ENCODE data around the gene GSAP.
"Not testable (repeated sequence)": the region's sequence is repeated elsewhere in the genome, so short reads cannot be mapped to it uniquely, and the experiment has no call there.

The GSAP gene

DNA sequence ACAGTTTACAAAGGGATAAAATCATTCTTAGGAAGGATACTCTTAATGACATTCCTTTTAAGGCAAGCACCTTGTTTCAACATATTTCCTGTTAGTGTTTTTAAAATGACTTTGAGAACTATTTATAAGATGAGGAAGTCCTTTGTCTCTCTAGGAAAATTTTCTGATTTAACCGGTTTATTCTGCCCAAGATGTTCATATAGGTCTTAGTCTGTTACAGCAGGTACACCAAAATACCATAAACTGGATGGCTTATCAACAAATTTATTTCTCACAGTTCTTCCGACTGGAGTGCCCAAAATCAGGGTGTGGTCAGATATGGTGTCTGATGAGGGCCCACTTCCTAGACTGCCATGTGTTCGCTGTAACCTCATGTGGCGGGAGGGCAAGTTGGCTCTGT lies 77.9 kb downstream of the GSAP start:
- Histone ChIP-seq H3K9me2 (ENCODE audit: low read depth, low read length) (no peaks in the 10 kb centered on the region), H3K9ac (ENCODE audit: low read length) (no peak overlapping the region), H2AFZ (ENCODE audit: low read length) (no peak overlapping the region), H3K4me3 (ENCODE audit: low read depth, low read length, poor library complexity, severe bottlenecking) (no peak overlapping the region), H3K4me2 (ENCODE audit: low read length) (no peak overlapping the region), H3K9me3 (ENCODE audit: low read length) (no peaks in the 10 kb centered on the region), H3F3A (ENCODE audit: insufficient read depth, low read length) (no peaks in the 10 kb centered on the region), H3K79me2 (ENCODE audit: insufficient read depth, low read length) (no peaks in the 10 kb centered on the region), H4K20me1 (ENCODE audit: insufficient read depth, low read length) (no peaks in the 10 kb centered on the region), H3K36me3 (ENCODE audit: insufficient read depth, low read length) (no peaks in the 10 kb centered on the region), H3K4me1 (ENCODE audit: insufficient read depth, low read length, severe bottlenecking) (peaks cover 5% of the 10 kb centered on the region), H3K27me3 (ENCODE audit: insufficient read depth, low read length) (peaks cover 10% of the 10 kb centered on the region; the same call in 1 of the 2 replicates), H3K27ac (ENCODE audit: low read depth, low read length, poor library complexity, severe bottlenecking) (no peak overlapping the region)
- TF ChIP-seq, protein P1, sequence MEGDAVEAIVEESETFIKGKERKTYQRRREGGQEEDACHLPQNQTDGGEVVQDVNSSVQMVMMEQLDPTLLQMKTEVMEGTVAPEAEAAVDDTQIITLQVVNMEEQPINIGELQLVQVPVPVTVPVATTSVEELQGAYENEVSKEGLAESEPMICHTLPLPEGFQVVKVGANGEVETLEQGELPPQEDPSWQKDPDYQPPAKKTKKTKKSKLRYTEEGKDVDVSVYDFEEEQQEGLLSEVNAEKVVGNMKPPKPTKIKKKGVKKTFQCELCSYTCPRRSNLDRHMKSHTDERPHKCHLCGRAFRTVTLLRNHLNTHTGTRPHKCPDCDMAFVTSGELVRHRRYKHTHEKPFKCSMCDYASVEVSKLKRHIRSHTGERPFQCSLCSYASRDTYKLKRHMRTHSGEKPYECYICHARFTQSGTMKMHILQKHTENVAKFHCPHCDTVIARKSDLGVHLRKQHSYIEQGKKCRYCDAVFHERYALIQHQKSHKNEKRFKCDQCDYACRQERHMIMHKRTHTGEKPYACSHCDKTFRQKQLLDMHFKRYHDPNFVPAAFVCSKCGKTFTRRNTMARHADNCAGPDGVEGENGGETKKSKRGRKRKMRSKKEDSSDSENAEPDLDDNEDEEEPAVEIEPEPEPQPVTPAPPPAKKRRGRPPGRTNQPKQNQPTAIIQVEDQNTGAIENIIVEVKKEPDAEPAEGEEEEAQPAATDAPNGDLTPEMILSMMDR (IDR thresholded peaks at IDR 0.05; ENCODE audit: low read length), result no peak
- TF ChIP-seq EZH2 (IDR thresholded peaks at IDR 0.05; ENCODE audit: borderline replicate concordance, low read length), result no peak

DNA sequence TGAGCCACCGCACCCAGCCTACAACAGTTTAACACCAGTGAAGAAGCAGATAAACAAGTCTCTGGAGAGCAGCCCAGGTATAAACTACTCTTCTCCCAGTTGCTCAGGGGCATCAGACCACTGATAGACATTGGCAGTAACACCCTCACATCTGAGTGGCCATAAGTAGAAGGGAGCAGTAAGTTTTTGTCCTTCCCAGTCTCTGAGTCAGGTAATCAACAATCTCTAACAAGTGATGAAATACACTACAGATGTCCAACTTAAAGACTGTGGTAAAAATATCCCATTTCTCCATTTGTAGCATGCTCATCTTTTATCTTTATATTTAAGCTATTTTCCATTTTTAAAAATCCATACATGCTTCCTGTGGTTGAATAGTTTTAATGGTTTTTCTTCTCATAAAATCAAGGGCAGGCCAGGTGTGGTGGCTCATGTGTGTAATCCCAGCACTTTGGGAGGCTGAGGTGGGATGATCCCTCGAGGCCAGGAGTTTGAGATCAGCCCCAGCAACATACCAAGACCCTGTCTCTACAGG lies 78.6 kb downstream of the GSAP start:
- TF ChIP-seq EZH2 (IDR thresholded peaks at IDR 0.05; ENCODE audit: borderline replicate concordance, low read length), result no peak
- TF ChIP-seq, protein P1 (IDR thresholded peaks at IDR 0.05; ENCODE audit: low read length), result no peak
- no peak overlapping the region for H3K27ac ChIP-seq (ENCODE audit: low read depth, low read length, poor library complexity, severe bottlenecking)
- H3F3A ChIP-seq (ENCODE audit: insufficient read depth, low read length), result no peaks in the 10 kb centered on the region
- H2AFZ ChIP-seq (ENCODE audit: low read length), result no peak overlapping the region
- H4K20me1 ChIP-seq (ENCODE audit: insufficient read depth, low read length), result no peaks in the 10 kb centered on the region
- peaks cover 10% of the 10 kb centered on the region; the same call in 1 of the 2 replicates for H3K27me3 ChIP-seq (ENCODE audit: insufficient read depth, low read length)
- H3K36me3 ChIP-seq (ENCODE audit: insufficient read depth, low read length), result no peaks in the 10 kb centered on the region
- peaks cover 5% of the 10 kb centered on the region for H3K4me1 ChIP-seq (ENCODE audit: insufficient read depth, low read length, severe bottlenecking)
- no peaks in the 10 kb centered on the region for H3K9me2 ChIP-seq (ENCODE audit: low read depth, low read length)
- H3K4me2 ChIP-seq (ENCODE audit: low read length), result no peak overlapping the region
- no peaks in the 10 kb centered on the region for H3K79me2 ChIP-seq (ENCODE audit: insufficient read depth, low read length)
- H3K4me3 ChIP-seq (ENCODE audit: low read depth, low read length, poor library complexity, severe bottlenecking), result no peak overlapping the region
- H3K9me3 ChIP-seq (ENCODE audit: low read length), result no peaks in the 10 kb centered on the region
- no peak overlapping the region for H3K9ac ChIP-seq (ENCODE audit: low read length)

DNA sequence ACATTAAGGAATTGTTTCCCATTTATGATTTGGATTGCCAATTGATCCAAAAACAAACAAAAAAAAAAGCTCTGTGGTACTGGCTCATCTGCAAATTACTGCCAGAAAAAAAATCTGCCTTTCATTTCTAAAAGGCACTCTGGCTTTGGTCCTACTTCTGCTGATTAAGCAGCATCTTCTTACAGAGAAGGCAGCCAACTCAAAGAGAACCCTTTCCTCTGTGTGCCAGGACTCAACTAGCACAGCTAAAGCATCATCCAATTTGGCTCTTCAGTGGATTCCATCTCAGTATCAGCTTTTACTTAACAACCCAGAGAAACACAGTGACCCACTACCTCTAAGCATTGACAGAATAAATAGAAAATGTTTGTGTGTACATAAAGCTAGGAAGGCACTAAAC lies 80.6 kb downstream of the GSAP start:
- Histone ChIP-seq H3K79me2 (ENCODE audit: insufficient read depth, low read length) (no peaks in the 10 kb centered on the region), H3K4me3 (ENCODE audit: low read depth, low read length, poor library complexity, severe bottlenecking) (no peak overlapping the region), H3K4me2 (ENCODE audit: low read length) (no peak overlapping the region), H3K27ac (ENCODE audit: low read depth, low read length, poor library complexity, severe bottlenecking) (no peak overlapping the region), H4K20me1 (ENCODE audit: insufficient read depth, low read length) (no peaks in the 10 kb centered on the region), H3F3A (ENCODE audit: insufficient read depth, low read length) (no peaks in the 10 kb centered on the region), H3K9me2 (ENCODE audit: low read depth, low read length) (no peaks in the 10 kb centered on the region), H3K4me1 (ENCODE audit: insufficient read depth, low read length, severe bottlenecking) (peaks cover 23% of the 10 kb centered on the region), H3K27me3 (ENCODE audit: insufficient read depth, low read length) (peaks cover 10% of the 10 kb centered on the region; the same call in 1 of the 2 replicates), H3K9me3 (ENCODE audit: low read length) (no peaks in the 10 kb centered on the region), H3K9ac (ENCODE audit: low read length) (no peak overlapping the region), H2AFZ (ENCODE audit: low read length) (no peak overlapping the region), H3K36me3 (ENCODE audit: insufficient read depth, low read length) (no peaks in the 10 kb centered on the region)
- TF ChIP-seq EZH2 (IDR thresholded peaks at IDR 0.05; ENCODE audit: borderline replicate concordance, low read length), result no peak
- TF ChIP-seq, protein P1 (IDR thresholded peaks at IDR 0.05; ENCODE audit: low read length), result no peak

DNA sequence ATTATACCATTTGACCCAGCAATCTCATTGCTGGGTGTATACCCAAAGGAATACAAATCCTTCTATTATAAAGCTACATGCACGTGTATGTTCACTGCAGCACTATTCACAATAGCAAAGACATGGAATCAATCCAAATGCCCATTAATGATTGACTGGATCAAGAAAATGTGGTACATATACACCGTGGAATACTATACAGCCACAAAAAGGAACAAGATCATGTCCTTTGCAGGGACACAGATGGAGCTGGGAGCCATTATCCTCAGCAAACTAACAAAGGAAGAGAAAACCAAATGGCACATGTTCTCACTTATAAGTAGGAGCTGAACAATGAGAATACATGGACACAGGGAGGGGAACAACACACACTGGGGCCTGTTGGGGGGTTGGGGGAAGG lies 82.1 kb downstream of the GSAP start:
- H3K4me1 ChIP-seq (ENCODE audit: insufficient read depth, low read length, severe bottlenecking), result peaks cover 36% of the 10 kb centered on the region
- not testable (repeated sequence) for H3K9me3 ChIP-seq (ENCODE audit: low read length); H4K20me1 ChIP-seq (ENCODE audit: insufficient read depth, low read length); H3F3A ChIP-seq (ENCODE audit: insufficient read depth, low read length); H3K9me2 ChIP-seq (ENCODE audit: low read depth, low read length); H3K79me2 ChIP-seq (ENCODE audit: insufficient read depth, low read length); H3K4me2 ChIP-seq (ENCODE audit: low read length); H3K27ac ChIP-seq (ENCODE audit: low read depth, low read length, poor library complexity, severe bottlenecking); H3K9ac ChIP-seq (ENCODE audit: low read length); H3K36me3 ChIP-seq (ENCODE audit: insufficient read depth, low read length); H2AFZ ChIP-seq (ENCODE audit: low read length); H3K27me3 ChIP-seq (ENCODE audit: insufficient read depth, low read length); H3K4me3 ChIP-seq (ENCODE audit: low read depth, low read length, poor library complexity, severe bottlenecking)

Data from OCI-LY1 (cell line).